ENCODE data around the gene CA6. TPM values are rescaled to one million over a fixed set of nuclear protein-coding genes. Genes with fewer than 3 reads are reported as not detected.

Gene CA6
- total RNA-seq, 1 experiment from 2014 or later = not detected

DNA sequence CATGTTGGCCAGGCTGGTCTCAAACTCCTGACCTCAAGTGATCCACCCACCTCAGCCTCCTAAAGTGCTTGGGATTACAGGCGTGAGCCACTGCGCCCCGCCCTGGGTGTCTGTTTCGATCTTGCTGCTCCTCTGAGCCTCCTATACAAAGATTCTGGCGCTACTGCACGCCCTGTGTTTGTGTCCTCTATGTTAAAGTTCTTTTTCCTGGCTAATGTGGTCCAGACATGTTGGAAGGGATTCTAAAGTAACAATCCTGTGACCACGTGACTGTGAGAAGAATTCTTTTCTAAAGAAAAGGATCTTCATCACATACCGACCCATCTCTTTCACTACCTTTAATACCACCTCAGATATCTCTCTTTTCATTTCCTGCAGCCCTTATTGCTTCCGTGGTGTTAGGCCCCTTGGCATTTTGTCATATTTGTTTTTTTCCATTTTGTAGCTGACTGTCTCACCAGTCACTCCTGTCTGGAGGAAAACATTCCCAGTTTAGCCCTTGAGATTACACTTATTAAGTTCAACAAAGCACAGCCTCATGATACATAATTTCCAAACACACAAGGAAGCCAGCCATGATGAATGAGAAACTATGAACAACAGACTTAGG is 40.0 kb upstream of the CA6 start:
- Histone ChIP-seq H3K4me1 (ENCODE audit: control insufficient read depth, insufficient read depth, low read length) (peaks cover 45% of the 10 kb centered on the region), H3K27me3 (ENCODE audit: control insufficient read depth, insufficient read depth, low read length) (no peaks in the 10 kb centered on the region), H3K27ac (ENCODE audit: low read length) (peak overlapping the region; percentile 93), H3K36me3 (ENCODE audit: control insufficient read depth, insufficient read depth, low read length) (no peaks in the 10 kb centered on the region), H3K9me3 (ENCODE audit: control insufficient read depth, insufficient read depth, low read depth, low read length) (no peaks in the 10 kb centered on the region), H3K4me3 (ENCODE audit: low read depth in 2 of 2, low read length in 2 of 2) (no peak overlapping the region)
- ChIA-PET POLR2A (interaction anchor here (0.7 kb wide), 1 partner anchor 98 kb away, joined by 5 read pairs; no protein-coding TSS in a partner anchor), CTCF (interaction anchor here (0.6 kb wide), 1 partner anchor 383 kb away, joined by 3 read pairs; no protein-coding TSS in a partner anchor)
- BruUV-seq (replicated peaks) = no TSS peak
- intact Hi-C loops (cut with micrococcal nuclease; ENCODE audit: unreplicated experiment) (no loop called here), in situ Hi-C loops (cut with HindIII; ENCODE audit: low pct_unique_long_range_greater_than_20kb, low sequenced_read_pairs) (no loop called here)
- no peak for ATAC-seq
- TF ChIP-seq POLR2AphosphoS5 (IDR thresholded peaks at IDR 0.05; ENCODE audit: low read depth, low read length) (no peak), SIN3A (IDR thresholded peaks at IDR 0.05; ENCODE audit: borderline replicate concordance, insufficient read depth, low read depth, low read length) (no peak), TCF7L2 (IDR thresholded peaks at IDR 0.05; ENCODE audit: low read depth, low read length) (no peak)
- TF ChIP-seq, protein P1, sequence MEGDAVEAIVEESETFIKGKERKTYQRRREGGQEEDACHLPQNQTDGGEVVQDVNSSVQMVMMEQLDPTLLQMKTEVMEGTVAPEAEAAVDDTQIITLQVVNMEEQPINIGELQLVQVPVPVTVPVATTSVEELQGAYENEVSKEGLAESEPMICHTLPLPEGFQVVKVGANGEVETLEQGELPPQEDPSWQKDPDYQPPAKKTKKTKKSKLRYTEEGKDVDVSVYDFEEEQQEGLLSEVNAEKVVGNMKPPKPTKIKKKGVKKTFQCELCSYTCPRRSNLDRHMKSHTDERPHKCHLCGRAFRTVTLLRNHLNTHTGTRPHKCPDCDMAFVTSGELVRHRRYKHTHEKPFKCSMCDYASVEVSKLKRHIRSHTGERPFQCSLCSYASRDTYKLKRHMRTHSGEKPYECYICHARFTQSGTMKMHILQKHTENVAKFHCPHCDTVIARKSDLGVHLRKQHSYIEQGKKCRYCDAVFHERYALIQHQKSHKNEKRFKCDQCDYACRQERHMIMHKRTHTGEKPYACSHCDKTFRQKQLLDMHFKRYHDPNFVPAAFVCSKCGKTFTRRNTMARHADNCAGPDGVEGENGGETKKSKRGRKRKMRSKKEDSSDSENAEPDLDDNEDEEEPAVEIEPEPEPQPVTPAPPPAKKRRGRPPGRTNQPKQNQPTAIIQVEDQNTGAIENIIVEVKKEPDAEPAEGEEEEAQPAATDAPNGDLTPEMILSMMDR (IDR thresholded peaks at IDR 0.05) = no peak
- TF ChIP-seq, protein P2, sequence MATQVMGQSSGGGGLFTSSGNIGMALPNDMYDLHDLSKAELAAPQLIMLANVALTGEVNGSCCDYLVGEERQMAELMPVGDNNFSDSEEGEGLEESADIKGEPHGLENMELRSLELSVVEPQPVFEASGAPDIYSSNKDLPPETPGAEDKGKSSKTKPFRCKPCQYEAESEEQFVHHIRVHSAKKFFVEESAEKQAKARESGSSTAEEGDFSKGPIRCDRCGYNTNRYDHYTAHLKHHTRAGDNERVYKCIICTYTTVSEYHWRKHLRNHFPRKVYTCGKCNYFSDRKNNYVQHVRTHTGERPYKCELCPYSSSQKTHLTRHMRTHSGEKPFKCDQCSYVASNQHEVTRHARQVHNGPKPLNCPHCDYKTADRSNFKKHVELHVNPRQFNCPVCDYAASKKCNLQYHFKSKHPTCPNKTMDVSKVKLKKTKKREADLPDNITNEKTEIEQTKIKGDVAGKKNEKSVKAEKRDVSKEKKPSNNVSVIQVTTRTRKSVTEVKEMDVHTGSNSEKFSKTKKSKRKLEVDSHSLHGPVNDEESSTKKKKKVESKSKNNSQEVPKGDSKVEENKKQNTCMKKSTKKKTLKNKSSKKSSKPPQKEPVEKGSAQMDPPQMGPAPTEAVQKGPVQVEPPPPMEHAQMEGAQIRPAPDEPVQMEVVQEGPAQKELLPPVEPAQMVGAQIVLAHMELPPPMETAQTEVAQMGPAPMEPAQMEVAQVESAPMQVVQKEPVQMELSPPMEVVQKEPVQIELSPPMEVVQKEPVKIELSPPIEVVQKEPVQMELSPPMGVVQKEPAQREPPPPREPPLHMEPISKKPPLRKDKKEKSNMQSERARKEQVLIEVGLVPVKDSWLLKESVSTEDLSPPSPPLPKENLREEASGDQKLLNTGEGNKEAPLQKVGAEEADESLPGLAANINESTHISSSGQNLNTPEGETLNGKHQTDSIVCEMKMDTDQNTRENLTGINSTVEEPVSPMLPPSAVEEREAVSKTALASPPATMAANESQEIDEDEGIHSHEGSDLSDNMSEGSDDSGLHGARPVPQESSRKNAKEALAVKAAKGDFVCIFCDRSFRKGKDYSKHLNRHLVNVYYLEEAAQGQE (IDR thresholded peaks at IDR 0.05; ENCODE audit: insufficient read depth in 1 of 2, low read depth in 2 of 2, low read length in 1 of 2) = no peak
- DNase-seq (ENCODE audit: low read depth, low spot score) = no peak

DNA sequence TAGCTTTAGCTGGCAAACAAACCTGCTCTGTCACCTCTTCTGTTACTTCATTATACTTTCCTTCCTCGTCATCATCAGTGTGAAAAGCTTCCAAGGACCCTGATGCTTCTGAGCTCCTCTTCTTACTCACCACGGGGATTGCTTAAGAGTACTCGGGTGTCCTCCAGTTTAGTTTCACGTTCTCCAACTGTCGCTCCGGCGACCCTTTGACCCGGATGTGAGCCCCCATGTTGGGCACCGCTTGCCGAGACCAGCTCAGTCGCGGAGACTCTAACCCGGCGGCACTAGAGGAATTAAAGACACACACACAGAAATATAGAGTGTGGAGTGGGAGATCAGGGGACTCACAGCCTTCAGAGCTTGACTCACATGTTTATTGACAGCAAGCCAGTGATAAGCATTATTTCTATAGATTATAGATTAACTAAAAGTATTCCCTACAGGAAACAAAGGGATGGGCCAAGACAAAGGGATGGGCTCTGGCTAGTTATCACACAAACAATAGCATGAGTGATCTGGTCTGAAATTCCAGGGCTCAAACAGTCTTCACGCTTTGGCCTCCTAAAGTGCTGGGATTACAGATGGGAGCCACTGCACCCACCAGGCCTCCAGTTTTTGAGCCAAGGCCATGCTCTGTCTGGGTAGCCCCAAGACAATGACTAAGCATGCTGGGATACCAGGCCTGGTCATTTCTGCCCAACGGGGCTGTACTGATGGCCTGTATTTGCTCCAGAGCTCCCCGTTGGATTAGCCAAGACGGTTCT is 37.1 kb upstream of the CA6 start:
- ChIA-PET CTCF (no interaction called here), POLR2A (interaction anchor here (0.6 kb wide), 1 partner anchor 88 kb away, joined by 3 read pairs; no protein-coding TSS in a partner anchor)
- in situ Hi-C loops (cut with HindIII; ENCODE audit: low pct_unique_long_range_greater_than_20kb, low sequenced_read_pairs) = no loop called here
- no peaks in the 10 kb centered on the region for H3K27me3 ChIP-seq (ENCODE audit: control insufficient read depth, insufficient read depth, low read length)
- intact Hi-C loops (cut with micrococcal nuclease; ENCODE audit: unreplicated experiment) = no loop called here
- peaks cover 33% of the 10 kb centered on the region for H3K4me1 ChIP-seq (ENCODE audit: control insufficient read depth, insufficient read depth, low read length)
- ATAC-seq (no peak), DNase-seq (ENCODE audit: low read depth, low spot score) (no peak)
- H3K36me3 ChIP-seq (ENCODE audit: control insufficient read depth, insufficient read depth, low read length) = no peaks in the 10 kb centered on the region
- no peak overlapping the region for H3K4me3 ChIP-seq (ENCODE audit: low read depth in 2 of 2, low read length in 2 of 2)
- H3K27ac ChIP-seq (ENCODE audit: low read length) = peak overlapping the region; percentile 80
- no peaks in the 10 kb centered on the region for H3K9me3 ChIP-seq (ENCODE audit: control insufficient read depth, insufficient read depth, low read depth, low read length)
- TF ChIP-seq POLR2AphosphoS5 (IDR thresholded peaks at IDR 0.05; ENCODE audit: low read depth, low read length) (no peak), SIN3A (IDR thresholded peaks at IDR 0.05; ENCODE audit: borderline replicate concordance, insufficient read depth, low read depth, low read length) (no peak), TCF7L2 (IDR thresholded peaks at IDR 0.05; ENCODE audit: low read depth, low read length) (no peak)
- TF ChIP-seq, protein P1 (IDR thresholded peaks at IDR 0.05) = no peak
- TF ChIP-seq, protein P2 (IDR thresholded peaks at IDR 0.05; ENCODE audit: insufficient read depth in 1 of 2, low read depth in 2 of 2, low read length in 1 of 2) = no peak
- no TSS peak for BruUV-seq (replicated peaks)
